Activated gamma-delta T cell treated with anti-CD3 and anti-CD28 coated beads, Interleukin-2, amount 50 U/mL, for 16 hours (primary cell): Measurements from ENCODE around the gene UQCRC1.

Experiments
- DNase-seq: peaks from one replicate; pipeline ENCODE4 v3.0.0-alpha.2; 2020; ENCODE audit warnings: low read depth

UQCRC1 gene

DNA sequence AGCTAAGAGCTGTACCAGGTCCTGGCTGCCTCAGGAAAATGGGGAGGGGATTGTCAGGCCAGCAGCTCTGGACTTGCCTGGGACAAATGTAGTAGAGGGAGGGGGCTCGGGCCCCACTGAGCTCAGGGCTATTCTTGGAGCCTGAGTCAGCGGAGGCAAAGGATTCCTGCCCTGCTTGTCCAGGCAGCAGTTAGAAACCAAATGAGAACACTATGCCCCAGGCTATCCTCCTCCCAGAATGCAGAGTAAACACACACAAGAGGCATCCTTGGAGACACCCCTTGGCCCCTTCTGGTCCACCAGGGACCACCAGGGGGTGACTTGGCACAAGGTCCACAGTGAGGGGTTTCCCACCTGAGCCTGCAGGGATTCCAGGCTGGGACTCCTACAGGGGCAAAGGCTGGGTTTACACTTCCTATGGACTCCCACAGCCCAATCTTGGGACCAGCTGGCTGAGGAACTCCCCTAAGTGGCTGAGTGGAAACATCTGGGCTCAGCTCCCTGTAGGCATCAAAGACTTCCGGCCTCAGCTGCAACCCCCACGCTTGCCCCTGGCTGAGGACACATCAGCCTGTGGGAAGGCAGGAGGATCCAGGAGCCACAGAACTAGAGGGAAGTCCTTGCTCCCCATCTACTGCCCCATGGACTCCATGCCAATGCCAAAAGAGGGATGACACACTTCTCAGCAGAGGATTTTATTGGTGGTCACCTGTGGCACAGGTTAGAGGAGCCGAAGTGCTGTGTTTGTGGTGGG, 10.9 kb downstream of the UQCRC1 start:
- DNase-seq = no peak

DNA sequence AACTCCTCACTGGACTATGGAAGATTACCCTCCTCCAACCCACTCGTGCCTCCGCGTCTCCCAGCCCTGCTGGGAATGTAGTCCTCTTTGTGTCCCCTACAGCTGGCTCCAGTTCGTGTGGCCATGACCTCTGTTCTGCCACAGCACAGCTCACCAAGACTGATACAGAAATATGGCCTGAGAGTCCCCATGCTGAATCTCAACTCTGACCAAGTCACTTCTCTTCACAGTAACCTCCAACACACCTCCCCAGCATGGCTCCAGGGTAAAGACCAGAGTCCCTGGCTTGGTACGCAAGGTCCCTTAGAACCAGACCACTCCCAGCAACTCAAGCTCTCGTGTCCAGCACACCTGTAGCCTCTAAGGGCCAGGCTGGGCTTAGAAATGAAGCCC, 12.0 kb downstream of the UQCRC1 start:
- DNase-seq = no peak

DNA sequence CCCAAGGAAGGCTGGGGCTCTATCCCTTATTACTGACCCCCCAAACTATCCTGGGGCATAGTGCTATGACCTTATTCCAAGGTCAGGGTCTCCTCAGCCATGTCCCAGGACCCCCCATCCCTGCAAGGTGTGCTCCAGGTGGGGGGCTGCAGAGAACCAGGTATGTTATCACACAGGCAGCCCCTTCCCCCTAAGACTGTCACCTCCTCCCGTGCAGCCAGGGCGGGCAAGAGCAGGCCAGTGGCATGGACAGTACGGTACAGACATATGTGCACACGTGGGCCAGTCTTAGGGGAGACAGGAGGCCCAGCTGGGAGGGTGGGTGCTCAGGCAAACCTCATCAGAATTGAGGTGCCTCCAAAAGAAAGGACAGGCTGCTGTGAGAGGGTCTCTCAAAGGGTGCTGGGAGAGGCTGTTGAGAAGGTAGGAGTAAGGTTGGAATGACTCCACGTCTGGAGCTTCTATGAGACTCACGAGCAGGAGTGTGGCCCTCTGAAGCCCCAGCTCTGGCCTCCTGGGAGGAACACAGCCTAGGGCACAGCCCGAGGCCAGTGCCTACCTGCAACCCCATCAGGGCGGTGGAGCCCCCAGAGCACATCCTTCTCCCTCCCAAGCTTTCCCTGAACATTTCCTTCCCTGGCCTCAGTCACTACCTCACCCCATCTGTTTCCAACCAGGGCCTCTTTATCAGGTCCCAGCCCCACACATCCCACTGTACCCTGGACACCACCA, 12.6 kb downstream of the UQCRC1 start:
- DNase-seq = no peak

DNA sequence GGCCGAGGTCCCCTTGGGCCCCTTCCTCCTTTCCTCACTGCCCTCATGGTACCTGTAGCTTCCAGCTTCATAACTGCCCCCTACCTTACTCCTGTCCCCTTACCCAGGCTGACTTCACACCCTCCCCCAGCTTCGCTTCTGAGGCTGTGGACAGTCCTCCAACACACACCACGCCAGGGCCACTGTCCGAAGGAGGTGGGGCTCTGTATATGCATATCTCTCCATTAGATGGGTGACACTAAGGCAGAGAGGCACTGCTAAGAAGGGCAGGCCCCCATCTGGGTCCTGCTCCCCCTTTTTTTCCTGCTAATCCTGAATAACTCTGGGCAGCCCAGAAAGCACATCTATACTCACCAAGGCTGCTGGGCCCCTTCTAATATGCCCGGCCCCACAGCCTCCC, 13.3 kb downstream of the UQCRC1 start:
- DNase-seq = no peak

DNA sequence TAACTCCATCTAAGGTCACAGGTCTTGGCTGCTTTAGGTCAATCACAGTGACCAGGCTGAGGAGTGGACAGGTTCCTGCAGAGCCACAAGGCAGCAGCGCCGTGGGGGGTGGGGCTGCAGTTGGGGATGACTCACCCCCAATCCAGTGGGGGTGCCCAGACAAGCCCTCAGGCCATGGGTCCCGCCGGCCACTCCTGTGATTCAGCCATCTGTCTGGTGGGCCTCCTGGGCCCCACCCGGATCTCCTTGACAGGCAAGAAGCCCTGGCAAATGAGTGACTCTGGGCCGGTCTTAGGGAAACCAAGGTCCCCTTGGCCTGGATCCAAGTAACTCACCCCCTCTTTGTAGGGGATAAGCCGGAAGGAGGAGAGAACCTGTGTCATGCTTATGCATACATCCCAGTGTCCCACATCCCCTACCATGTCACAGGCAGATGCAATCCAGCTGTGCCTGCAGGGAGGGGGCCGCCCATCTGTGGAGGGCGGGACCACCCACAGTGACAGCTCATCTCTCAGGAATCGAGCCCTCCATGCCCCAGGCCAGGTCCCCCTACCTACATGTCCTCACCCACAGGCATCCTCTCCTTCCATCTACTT, 13.8 kb downstream of the UQCRC1 start:
- no peak for DNase-seq

DNA sequence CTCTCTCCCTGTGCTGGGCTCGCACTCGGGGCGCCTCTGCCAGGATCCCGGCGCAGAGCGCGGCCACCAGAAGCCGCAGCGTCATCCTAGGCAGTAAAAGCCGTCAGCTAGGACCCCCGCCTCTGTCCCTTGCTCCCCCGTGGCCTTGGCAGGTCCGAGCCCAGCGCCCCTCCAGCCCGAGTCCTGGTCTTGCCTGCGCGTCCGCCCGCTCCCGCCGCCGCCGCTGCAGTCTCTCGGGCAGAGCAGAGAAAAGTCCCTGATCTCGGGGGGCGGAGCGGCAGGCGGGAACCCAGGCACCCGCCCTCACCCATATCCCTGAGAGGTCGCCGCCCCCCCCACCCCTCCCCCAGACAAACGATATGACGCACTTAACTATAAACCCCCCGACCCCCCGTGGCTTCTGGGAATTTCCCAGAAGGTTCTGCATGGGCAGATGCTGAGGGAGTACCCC, 14.3 kb downstream of the UQCRC1 start, which contains the start of gene COL7A1:
Gene COL7A1 (minus strand): TSS at position 255 of the 451 bp plus-strand sequence. CDS start 170 bp downstream, at position 85.
- DNase-seq = no peak

GRCh38 chr3:48594417-48595049, 14.9 kb downstream of the UQCRC1 start:
- no peak for DNase-seq

- no peak for DNase-seq
These were observed 16.1 kb downstream of the UQCRC1 start for GRCh38 chr3:48593337-48593736.

GRCh38 chr3:48592519-48593087, 16.8 kb downstream of the UQCRC1 start:
- DNase-seq = no peak

DNA sequence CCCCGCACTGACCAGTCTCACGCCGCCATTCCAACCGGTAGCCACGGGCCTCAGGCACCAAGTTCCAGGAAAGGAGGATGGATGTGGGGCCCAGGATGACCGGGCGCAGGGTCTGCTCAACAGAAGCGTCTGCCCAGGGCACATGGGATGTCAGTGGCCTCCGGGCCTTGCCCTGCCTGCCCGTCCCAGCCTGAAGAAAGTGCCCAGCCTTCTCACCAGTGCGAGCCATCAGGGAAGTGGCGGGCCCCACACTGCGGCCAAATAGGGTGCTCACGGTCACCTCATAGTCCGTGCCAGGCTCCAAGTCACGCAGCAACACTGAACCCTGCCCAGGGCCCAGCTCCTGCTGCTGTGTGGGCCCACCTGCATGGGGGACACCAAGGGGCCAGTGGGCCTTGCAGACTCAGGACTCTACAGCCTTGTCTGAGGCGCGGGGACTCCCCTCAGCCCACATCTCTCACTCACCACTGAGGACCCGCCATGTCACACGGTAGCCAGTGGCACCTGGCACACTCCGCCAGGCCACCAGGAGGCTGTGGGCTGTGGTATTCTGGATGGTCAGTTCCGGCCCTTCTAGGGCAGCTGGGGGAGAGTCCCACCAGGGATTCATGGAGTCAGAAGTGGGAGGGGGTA, 17.4 kb downstream of the UQCRC1 start:
- no peak for DNase-seq

GRCh38 chr3:48591436-48591835, 18.0 kb downstream of the UQCRC1 start:
- DNase-seq = no peak

DNA sequence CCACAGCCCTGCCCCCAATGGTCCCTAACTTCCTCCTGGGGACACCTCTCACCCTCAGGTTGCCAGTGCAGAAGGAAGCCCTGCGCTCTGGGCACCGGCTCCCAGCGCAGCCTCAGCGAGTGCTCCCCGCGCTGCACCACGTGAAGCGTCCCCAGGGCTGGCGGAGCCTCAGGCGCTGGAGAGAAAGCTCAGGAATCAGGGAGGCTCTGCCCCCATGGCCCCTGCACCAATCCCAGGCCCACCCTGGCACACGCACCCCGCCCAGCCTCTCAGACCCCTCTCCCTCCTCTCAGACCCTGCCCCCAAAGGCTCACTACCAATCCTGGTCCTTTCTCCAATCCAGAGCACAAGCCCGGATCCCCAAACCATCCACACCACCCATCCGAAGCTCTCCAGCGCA, 21.2 kb downstream of the UQCRC1 start:
- DNase-seq = no peak

DNA sequence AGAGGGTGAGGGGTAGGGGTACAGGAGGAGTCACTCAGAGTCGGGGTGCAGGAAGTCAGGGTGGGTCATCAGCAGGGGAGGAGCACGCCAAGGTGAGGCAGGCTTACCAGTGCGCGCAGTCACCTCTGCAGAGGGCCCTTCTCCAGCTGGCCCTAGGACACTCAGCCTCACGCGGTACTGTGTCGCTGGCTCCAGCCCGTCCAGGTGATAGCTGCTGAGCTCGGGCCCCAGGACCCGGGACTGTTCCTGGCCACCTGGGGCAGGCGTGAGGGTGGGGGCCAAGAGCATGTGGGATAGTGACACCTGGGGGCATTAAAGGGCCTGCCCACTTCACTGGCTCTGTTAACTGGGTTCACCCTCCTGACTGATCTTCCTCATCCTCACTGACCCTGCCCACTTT, 21.8 kb downstream of the UQCRC1 start:
- no peak for DNase-seq

DNA sequence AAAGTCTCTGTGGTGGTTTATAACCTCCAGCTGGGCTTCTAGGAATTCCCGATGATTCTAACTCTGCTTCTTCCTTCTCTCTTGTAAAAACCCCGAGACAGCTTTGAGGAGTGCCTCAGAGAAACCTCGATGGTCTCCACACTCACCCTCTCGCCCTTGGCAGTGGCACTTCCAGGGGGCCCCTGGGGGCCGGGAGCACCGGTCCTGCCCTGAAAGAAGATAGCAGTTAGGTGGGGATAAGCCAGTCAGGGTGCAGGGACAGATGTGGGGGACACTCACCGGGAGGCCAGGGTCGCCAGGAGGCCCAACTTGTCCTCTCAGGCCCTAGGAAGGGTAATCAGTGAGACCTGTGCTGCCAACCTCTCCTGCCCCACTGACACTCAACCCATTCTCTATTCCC, 24.0 kb downstream of the UQCRC1 start:
- no peak for DNase-seq

DNA sequence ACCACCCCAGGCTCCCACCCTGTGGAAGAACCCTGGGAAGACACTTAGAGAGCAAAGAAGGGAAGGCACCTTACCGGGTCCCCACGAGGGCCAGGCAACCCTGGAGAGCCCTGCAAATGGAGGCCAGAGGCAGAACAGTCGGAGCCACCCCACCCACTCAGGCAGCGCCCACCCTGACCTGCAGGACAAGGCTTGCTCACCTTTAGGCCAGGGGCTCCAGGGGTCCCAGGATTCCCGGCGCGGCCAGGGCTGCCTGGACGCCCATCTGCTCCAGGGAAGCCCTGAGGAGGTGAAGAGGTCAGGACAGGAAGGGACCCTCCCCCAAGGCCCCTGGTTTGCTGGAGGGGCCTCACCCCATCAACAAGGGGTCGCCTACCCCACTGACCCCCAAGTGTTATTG, 24.6 kb downstream of the UQCRC1 start:
- no peak for DNase-seq

DNA sequence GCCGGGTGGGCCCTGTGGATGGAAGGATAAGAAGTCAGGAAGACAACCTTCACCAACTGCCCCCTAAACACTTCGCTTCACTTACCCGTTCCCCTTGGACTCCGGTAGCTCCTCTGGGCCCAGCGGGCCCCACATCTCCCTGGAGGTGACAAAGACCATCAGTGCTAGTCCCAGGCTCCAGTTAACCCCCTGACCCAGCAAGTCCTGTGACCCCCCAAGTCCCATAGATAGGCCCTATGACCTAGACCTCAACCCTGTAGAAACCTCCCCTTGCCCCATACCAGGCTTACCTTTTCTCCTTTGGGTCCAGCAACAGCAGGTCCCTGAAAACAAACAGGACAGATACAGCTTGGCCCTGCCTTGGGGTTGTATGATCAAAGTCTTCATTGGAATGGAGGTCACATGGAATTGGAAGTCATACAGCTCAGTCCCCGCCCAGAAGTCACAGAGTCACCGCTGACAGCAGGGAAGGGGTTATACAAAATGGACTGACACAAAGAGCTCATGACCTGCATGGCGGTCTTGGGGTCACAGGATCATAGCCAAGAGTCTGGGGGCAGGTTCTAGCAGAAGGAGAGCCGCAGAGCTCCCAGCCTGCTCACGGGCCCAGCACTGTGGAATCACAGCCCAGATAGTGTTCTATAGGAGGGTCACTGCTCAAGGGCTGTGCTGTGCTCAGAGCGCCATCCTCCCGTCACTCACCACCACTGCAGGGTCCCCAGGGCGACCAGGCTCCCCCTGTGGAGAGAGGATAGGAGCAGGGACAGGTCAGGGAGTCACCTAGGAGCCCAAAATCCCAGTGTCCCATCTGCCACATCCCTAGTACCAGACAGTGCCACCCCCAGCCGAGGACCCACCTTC, 27.6 kb downstream of the UQCRC1 start:
- DNase-seq = no peak

GRCh38 chr3:48576647-48577046, 32.8 kb downstream of the UQCRC1 start:
- no peak for DNase-seq

GRCh38 chr3:48575366-48575765, 34.1 kb downstream of the UQCRC1 start:
- no peak for DNase-seq

- no peak for DNase-seq
These were observed 35.4 kb downstream of the UQCRC1 start for GRCh38 chr3:48573973-48574585.

DNA sequence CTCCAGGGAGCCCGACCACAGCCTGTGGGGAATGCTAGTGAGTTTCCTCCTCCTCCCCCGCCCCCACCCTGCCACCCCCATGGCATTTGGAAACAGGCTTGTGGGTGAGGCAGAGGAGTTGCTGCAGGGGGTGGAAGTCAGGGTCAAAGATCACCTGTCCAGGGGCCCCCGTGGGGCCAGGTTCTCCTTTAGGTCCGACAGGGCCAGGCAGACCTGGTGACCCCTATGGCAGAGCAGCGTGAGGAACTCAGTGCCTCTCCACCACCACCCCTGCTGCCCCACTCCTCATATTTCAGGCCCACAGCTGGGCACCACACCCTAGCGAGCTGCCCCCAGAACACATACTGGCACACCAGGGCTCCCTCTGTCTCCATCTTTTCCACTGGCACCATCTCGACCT, 36.9 kb downstream of the UQCRC1 start:
- no peak for DNase-seq
